Mesendoderm (in vitro differentiated cells): ENCODE results near the gene RAB43.

Experiments
- DNase-seq: peaks from one replicate; pipeline ENCODE4 v3.0.0; 2013
- H2AK5ac ChIP-seq: 2 replicates; pipeline ENCODE4 v1.6.1; 2013; ENCODE audit warnings: low read length, inconsistent platforms
- H2BK120ac ChIP-seq: 2 replicates; pipeline ENCODE4 v1.6.1; 2013; ENCODE audit warnings: low read depth, mild to moderate bottlenecking, low read length, moderate library complexity, mixed read lengths
- H2BK15ac ChIP-seq: replicated peaks from 2 replicates; pipeline ENCODE4 v1.6.1; 2013; ENCODE audit warnings: low read depth, mild to moderate bottlenecking, moderate library complexity
- H2BK5ac ChIP-seq: 2 replicates; pipeline ENCODE4 v1.6.1; 2013; ENCODE audit warnings: low read length, inconsistent platforms
- H3K18ac ChIP-seq: 2 replicates; pipeline ENCODE4 v1.6.1; 2013; ENCODE audit warnings: mild to moderate bottlenecking, low read length, mixed read lengths
- H3K23ac ChIP-seq: one replicate; pipeline ENCODE4 v1.6.1; 2013; ENCODE audit warnings: low read length
- H3K27ac ChIP-seq: 2 replicates; pipeline ENCODE4 v1.5.1; 2013; ENCODE audit warnings: low read depth, mild to moderate bottlenecking, inconsistent platforms, low read length, moderate library complexity
- H3K27me3 ChIP-seq: 2 replicates; pipeline ENCODE4 v1.6.1; 2013; ENCODE audit warnings: low read length, control low read depth, mild to moderate bottlenecking, inconsistent platforms; ENCODE audit not compliant: insufficient read depth, poor library complexity
- H3K36me3 ChIP-seq: 2 replicates; pipeline ENCODE4 v1.6.1; 2013; ENCODE audit warnings: low read length, inconsistent platforms; ENCODE audit not compliant: control insufficient read depth, insufficient read depth
- H3K4ac ChIP-seq: one replicate; pipeline ENCODE4 v1.6.1; 2013; ENCODE audit warnings: low read depth, mild to moderate bottlenecking, low read length, moderate library complexity
- H3K4me1 ChIP-seq: 2 replicates; pipeline ENCODE4 v1.6.1; 2013; ENCODE audit warnings: low read depth, low read length, inconsistent platforms; ENCODE audit not compliant: control insufficient read depth
- H3K4me2 ChIP-seq: 2 replicates; pipeline ENCODE4 v1.6.1; 2013; ENCODE audit warnings: low read length
- H3K4me3 ChIP-seq: 2 replicates; pipeline ENCODE4 v1.5.1; 2013; ENCODE audit warnings: mild to moderate bottlenecking, low read length
- H3K56ac ChIP-seq: one replicate; pipeline ENCODE4 v1.6.1; 2013; ENCODE audit warnings: low read length
- H3K79me1 ChIP-seq: 2 replicates; pipeline ENCODE4 v1.6.1; 2013; ENCODE audit warnings: low read length, inconsistent platforms
- H3K79me2 ChIP-seq: 2 replicates; pipeline ENCODE4 v1.6.1; 2013; ENCODE audit warnings: mild to moderate bottlenecking, low read length; ENCODE audit not compliant: control insufficient read depth, insufficient read depth
- H3K9ac ChIP-seq: 2 replicates; pipeline ENCODE4 v1.6.1; 2013; ENCODE audit warnings: low read length, inconsistent platforms
- H4K5ac ChIP-seq: one replicate; pipeline ENCODE4 v1.6.1; 2013; ENCODE audit warnings: low read length
- H4K8ac ChIP-seq: one replicate; pipeline ENCODE4 v1.6.1; 2013; ENCODE audit warnings: low read depth, mild to moderate bottlenecking, control low read depth, low read length, moderate library complexity
- WGBS: extraction: QIAGEN DNeasy Blood & Tissue Kit; methylation state at CpG from one replicate; pipeline ENCODE4 v1.1.7; 2013; ENCODE audit warnings: low lambda C conversion rate, missing lambda C conversion rate; ENCODE audit not compliant: insufficient coverage; ENCODE audit errors: extremely low coverage; 5-methylcytosine and 5-hydroxymethylcytosine counted together

Gene RAB43

DNA sequence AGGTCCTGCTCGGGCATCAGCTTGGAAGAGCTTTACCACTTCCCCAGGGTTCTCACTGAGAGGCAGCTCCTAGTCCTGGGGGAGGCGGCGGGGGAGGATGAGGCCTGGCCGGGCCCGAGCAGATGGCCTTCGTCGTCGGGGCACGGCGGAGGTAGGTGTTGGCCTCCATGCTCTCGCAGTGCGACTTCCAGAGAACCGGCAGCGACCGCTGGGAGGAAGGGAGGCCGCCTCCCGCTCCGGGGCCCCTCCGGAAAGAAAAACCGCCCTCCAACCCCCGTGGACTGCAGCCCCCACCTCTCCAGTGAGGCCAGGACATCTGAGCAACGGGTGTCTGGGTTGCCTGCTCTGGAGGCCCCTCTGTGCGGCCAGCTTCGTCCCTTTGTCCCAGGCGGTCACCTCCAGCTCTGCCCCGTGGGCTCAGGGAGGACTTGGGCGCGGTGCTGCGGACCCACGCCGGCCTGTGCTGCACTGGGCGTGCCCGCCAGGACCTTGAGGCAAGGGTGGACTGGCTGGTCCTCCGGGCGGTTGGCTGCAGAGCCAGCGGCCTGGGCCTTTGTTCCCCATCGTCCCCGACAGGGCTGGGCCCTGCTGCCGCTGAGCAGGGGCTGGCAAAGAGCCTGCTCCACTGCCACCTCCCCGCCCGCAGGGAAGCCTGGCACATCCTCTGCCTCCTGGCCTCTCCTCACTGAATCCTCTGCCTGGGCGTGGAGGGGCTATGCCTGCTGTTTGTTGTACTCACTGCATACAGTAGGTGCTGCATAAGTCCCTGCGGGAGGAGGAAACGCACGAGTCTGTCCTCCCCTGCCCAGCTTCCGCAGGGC is 74.7 kb downstream of the RAB43 start:
- Histone ChIP-seq H3K23ac (no peak overlapping the region), H2BK120ac (no peak overlapping the region), H3K27me3 (no peaks in the 10 kb centered on the region), H3K79me2 (no peaks in the 10 kb centered on the region), H3K56ac (no peak overlapping the region), H2BK15ac (no peak overlapping the region), H3K79me1 (no peaks in the 10 kb centered on the region), H4K8ac (no peak overlapping the region), H3K4me2 (no peak overlapping the region), H3K4ac (no peak overlapping the region), H3K27ac (no peak overlapping the region), H4K5ac (no peak overlapping the region), H3K36me3 (no peaks in the 10 kb centered on the region), H3K18ac (no peak overlapping the region), H2AK5ac (no peak overlapping the region), H3K4me1 (no peaks in the 10 kb centered on the region), H3K4me3 (no peak overlapping the region), H3K9ac (no peak overlapping the region), H2BK5ac (no peak overlapping the region)
- WGBS = no CpG with 5 or more reads among the region's 46 CpGs
- no peak for DNase-seq

DNA sequence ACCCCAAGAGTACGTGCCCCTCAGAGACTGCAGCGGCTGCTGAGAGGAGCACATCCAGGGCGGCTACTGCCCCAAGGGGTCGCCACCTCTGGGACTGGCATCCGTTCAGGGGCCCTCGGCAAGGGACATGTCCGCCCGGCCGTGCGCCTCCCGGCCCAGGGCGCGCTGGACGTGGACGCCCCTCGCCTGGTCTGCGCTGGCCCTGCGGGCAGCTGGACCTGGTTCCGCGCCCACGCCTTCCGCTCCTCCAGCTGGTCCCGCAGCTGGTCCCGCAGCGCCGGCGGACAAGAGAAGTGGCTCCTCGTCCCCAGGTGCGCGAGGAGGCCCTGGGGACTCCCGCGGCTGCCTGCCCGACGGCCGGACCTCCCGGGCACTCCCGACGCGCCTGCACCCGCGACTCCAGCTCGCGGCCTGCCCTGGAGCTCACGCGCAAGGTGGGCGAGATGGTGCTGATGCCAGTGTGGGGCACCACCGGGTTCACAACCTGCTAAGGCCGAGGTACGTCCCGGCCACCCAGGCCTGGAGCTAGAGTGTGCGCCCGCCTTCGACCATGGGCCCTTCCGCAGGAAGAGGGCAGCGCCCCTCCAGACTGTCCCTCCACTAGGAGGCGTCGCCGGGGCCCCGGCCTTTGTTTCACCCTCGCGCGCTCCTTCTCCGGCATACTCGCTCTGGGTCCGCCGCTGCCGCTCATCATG is 75.4 kb downstream of the RAB43 start:
- Histone ChIP-seq H3K36me3 (no peaks in the 10 kb centered on the region), H3K4me3 (no peak overlapping the region), H2BK5ac (no peak overlapping the region), H3K18ac (no peak overlapping the region), H3K27ac (no peak overlapping the region), H4K8ac (no peak overlapping the region), H3K23ac (no peak overlapping the region), H3K56ac (no peak overlapping the region), H2BK120ac (no peak overlapping the region), H3K4me1 (no peaks in the 10 kb centered on the region), H3K27me3 (no peaks in the 10 kb centered on the region), H3K4ac (no peak overlapping the region), H3K4me2 (no peak overlapping the region), H2BK15ac (no peak overlapping the region), H4K5ac (no peak overlapping the region), H2AK5ac (no peak overlapping the region), H3K79me1 (no peaks in the 10 kb centered on the region), H3K79me2 (no peaks in the 10 kb centered on the region), H3K9ac (no peak overlapping the region)
- WGBS = no CpG with 5 or more reads among the region's 67 CpGs
- no peak for DNase-seq

DNA sequence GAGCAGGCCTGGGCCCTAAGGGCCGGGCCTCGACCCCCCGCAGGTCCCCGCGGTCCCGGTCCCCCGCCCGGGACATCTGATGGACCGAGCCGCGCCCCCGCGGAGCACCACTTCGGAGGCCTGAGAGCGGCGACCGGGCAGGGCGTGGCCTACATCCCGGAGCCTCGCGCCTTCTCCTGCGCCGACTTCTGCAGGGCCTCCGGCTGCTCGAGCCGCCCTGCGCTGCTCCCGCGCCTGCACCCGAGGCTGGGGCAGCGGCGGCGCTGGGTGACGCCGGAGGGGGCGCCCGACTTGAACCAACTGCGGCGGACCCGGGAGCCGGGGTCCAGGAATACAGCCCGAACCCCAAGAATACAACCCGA is 75.9 kb downstream of the RAB43 start:
- no CpG with 5 or more reads among the region's 43 CpGs for WGBS

DNA sequence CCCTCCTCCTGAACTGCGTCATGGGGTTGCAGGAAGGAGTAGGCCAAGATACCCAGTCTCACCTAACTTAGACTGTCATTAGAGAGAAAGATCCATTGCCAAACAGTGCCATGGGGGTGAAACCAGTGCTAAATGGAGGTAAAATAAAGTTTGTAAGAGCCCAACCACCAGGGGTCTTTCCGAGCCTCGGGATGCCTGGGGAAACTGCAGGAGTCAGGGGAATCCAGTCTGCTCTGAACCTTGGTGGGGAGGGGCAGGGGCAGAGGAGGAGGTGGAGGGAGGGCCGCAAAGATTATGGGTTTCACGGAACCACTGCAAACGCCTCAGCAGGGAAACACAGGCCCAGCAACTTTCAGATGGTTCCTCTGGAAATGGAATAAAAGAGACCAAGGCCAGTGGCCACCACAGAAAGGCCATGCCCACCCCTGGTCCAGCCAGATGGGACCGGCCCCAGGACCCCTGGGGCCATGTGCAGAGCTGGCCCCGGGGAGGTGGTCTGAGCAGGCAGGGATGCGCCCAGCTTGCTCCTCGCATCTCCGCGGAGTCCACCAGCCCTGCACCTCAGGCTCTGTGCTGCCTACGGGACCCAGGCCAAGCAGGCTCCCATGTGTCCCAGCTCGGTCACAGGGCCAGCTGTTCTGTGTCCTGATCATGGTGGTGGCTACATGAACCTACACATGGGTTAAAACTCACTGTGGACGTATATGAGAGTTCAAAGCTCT is 80.9 kb downstream of the RAB43 start:
- no peak overlapping the region for H3K18ac ChIP-seq
- no peak overlapping the region for H2AK5ac ChIP-seq
- no peak overlapping the region for H3K4ac ChIP-seq
- H3K4me2 ChIP-seq = no peak overlapping the region
- peak; percentile 40 for DNase-seq
- H4K5ac ChIP-seq = no peak overlapping the region
- H3K36me3 ChIP-seq = no peaks in the 10 kb centered on the region
- no peaks in the 10 kb centered on the region for H3K4me1 ChIP-seq
- H2BK15ac ChIP-seq = no peak overlapping the region
- H3K9ac ChIP-seq = no peak overlapping the region
- H3K4me3 ChIP-seq = no peak overlapping the region
- no peak overlapping the region for H4K8ac ChIP-seq
- H3K27me3 ChIP-seq = no peaks in the 10 kb centered on the region
- no peaks in the 10 kb centered on the region for H3K79me2 ChIP-seq
- no peaks in the 10 kb centered on the region for H3K79me1 ChIP-seq
- no peak overlapping the region for H3K23ac ChIP-seq
- no peak overlapping the region for H3K27ac ChIP-seq
- no peak overlapping the region for H3K56ac ChIP-seq
- no peak overlapping the region for H2BK5ac ChIP-seq
- H2BK120ac ChIP-seq = no peak overlapping the region
- no CpG with 5 or more reads among the region's 15 CpGs for WGBS

More for the DNA sequence above, 75.9 kb downstream of the RAB43 start:
- Histone ChIP-seq H2BK120ac (no peak overlapping the region), H3K56ac (no peak overlapping the region), H3K27ac (no peak overlapping the region), H3K79me2 (no peaks in the 10 kb centered on the region), H3K9ac (no peak overlapping the region), H3K4me2 (no peak overlapping the region), H2BK5ac (no peak overlapping the region), H3K4ac (no peak overlapping the region), H3K4me1 (no peaks in the 10 kb centered on the region), H3K79me1 (no peaks in the 10 kb centered on the region), H4K8ac (no peak overlapping the region), H3K4me3 (no peak overlapping the region), H2AK5ac (no peak overlapping the region), H3K18ac (no peak overlapping the region), H3K23ac (no peak overlapping the region), H4K5ac (no peak overlapping the region), H3K36me3 (no peaks in the 10 kb centered on the region), H3K27me3 (no peaks in the 10 kb centered on the region), H2BK15ac (no peak overlapping the region)
- no peak for DNase-seq

DNA sequence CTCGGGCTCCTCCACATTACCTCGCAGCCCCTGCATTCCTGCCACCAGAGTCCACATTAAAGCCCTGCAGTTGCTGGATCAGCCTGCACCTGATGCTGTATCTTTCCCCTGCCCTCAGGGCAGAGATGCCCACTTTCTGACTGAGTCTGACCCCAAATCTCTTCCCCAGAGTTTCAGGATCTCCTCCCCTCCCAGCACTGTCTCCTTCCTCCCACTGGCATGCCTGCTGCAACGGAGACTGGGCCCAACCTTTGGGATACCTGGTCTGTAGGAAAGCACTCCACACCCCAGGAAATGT is 81.6 kb downstream of the RAB43 start:
- no peak overlapping the region for H2BK5ac ChIP-seq
- no peak overlapping the region for H2BK15ac ChIP-seq
- H3K4me2 ChIP-seq = no peak overlapping the region
- no CpG with 5 or more reads among the region's 3 CpGs for WGBS
- H3K4me3 ChIP-seq = no peak overlapping the region
- H2BK120ac ChIP-seq = no peak overlapping the region
- H3K27me3 ChIP-seq = no peaks in the 10 kb centered on the region
- H3K79me2 ChIP-seq = no peaks in the 10 kb centered on the region
- H3K36me3 ChIP-seq = no peaks in the 10 kb centered on the region
- H3K18ac ChIP-seq = no peak overlapping the region
- no peak overlapping the region for H4K5ac ChIP-seq
- no peak for DNase-seq
- H3K23ac ChIP-seq = no peak overlapping the region
- H3K27ac ChIP-seq = no peak overlapping the region
- no peaks in the 10 kb centered on the region for H3K79me1 ChIP-seq
- H3K4ac ChIP-seq = no peak overlapping the region
- H3K9ac ChIP-seq = no peak overlapping the region
- no peak overlapping the region for H3K56ac ChIP-seq
- no peak overlapping the region for H4K8ac ChIP-seq
- no peak overlapping the region for H2AK5ac ChIP-seq
- no peaks in the 10 kb centered on the region for H3K4me1 ChIP-seq
